ENCODE results near the gene CNTNAP3.
"Not testable (repeated sequence)": the region's sequence is repeated elsewhere in the genome, so short reads cannot be mapped to it uniquely, and the experiment has no call there.

The CNTNAP3 gene

DNA sequence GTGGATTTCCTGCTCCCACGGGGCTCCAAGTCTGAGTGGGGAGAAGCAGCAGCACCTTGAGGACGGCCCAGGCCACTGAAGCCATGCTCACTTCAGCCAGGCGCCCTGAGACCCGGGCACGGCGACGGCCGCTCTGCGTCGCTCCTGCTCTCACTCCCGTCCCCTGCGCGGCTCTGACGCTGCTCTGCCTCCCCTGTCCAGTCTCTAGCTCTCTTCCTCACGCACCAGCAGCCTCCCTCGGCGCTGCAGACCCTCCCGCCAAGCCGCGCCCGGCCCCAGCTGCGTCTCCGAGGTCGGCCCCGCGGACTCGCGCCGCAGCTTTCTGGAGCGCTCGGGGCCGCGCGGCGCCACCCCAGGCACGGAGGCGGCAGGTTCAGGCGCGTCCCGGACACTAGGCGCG lies at the start of gene CNTNAP3:
CNTNAP3 (minus strand) TSS at position 188 of the 400 bp plus-strand sequence; CDS start at position 85, 103 bp downstream.
- DNase-seq: not testable (repeated sequence)

DNA sequence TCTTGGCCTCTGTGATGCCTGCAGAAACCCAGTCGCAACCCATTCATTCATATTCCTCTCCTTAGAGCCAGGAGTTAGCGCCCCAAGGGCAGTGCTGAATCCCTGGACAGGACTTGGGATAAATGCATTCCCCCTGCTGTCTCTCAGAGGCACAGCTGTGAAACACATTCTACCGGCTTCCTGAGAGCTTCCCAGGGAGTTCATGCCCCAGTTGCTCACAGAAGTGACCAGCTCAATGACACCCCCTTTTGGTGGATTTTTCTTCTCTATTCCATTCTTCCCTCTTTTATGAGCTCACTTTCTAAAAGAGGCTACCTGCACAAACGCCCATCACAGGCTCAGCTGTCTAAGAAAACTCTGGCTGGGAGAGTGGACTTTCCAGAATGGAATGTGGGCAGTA lies 8.0 kb downstream of the CNTNAP3 start:
- DNase-seq: not testable (repeated sequence)

DNA sequence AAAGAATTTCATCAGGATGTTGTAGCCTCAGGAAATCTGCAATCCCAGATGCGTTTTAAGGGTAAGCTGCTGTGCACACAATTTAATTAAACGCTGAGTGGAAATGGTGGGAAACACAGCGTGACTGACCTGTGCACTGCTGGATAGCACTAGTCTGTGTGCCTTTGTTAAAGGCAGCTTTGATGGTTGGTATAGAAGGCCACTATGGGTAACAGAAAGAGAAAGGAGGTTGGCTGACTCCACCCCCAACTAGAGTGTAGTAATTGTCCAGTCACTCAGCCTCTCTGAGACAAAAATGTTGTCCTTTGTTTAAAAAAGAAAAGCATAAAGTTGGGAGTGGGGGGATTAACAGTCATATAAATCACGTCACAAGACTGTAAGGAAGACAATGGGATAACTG lies 45.5 kb downstream of the CNTNAP3 start:
- not testable (repeated sequence) for DNase-seq

DNA sequence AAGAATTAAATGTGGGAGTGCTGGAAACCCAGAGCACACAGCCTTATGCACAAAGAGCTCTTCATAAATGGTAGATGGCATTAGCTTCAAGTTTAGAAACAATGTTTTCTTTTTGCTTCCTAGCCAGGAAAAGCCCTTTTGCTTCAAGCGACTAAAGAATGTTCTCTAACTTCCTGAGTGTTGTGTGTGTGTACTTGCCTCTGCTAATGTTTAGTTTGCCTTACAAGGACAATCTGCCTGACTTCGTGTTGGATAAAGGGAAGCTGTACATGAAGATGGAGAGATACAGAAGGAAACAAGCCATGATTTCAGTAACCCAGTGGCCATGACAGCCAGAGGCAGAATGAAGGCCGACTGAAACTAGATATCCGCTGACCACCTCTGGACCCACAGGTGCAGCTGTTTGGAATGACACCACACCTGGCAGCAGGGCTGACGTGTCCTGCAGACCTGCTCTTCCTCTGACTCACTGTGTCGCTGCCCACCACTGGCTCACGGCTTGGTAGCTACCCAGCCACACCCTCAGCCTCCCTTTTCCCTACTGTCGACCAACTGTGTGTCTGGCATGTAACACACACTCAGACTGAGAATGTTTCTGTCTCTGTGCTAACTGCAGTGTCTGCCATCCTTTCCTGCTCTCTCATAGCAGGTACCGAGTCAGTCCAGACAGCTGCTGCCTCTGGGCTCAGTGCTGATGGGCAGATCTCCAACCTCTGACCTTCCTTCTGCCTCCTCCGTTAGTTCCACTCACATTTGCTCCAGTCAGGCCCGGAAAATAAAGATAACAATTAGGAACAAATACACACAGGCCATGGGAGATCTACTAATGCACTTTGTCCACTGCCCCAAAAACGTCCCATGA lies 55.6 kb downstream of the CNTNAP3 start:
- not testable (repeated sequence) for DNase-seq

DNA sequence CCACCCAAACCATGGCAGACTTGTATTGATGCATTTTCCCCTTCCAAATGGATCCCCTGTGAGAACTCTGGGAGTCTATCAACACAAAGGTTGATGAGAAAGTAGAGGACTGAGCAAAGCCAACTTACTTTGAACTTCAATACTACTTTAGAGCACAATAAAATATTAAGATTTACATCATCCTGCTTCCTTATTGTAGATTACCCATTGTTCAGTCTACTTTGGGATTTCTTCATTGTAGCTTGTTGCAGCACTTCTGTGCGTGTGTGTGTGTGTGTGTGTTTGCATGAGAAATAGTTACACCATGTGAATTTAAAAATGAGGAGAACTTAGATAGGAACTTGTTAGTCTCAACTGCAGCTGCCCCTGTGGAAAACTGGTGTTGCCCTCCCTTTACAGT lies 72.0 kb downstream of the CNTNAP3 start:
- not testable (repeated sequence) for DNase-seq

- not testable (repeated sequence) for DNase-seq
These were observed 78.2 kb downstream of the CNTNAP3 start for GRCh38 chr9:39209773-39210172.

GRCh38 chr9:39206643-39207042 lies 81.3 kb downstream of the CNTNAP3 start:
- DNase-seq: not testable (repeated sequence)

- not testable (repeated sequence) for DNase-seq
These were observed 82.1 kb downstream of the CNTNAP3 start for GRCh38 chr9:39205842-39206241.

- DNase-seq: not testable (repeated sequence)
These were observed 87.6 kb downstream of the CNTNAP3 start for GRCh38 chr9:39200412-39200811.

DNA sequence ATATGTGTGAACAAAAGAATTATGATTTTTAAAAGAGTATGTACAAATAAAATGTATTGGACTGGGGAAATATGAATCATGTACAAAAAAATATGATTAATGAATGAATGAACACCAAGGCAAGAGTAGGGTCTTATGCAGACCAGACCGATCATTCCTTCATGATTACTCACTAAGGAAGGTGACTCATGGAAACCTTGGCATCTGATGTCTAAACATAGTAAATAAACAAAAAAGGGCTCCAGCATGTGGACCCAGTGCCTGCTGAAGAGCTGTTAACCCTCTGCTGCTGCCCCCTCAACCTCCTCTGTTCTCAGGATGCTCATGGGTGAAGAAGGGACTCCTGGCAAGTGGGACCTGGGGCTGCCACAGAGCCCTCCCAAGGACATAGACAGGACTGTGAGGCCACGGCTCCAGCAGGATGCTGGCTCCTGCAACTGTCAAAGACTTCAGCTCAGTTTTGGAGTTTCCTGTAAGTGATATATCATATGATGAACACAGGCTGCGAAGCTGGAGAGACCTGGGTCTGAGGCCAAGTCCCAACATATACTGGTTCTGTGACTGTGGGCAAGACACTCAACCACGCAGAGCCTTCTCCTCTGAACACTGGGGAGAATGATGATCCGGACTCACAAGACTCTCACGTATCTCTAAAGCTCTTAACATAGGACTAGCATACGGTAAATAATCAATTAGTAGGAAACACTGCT lies 89.8 kb downstream of the CNTNAP3 start:
- not testable (repeated sequence) for DNase-seq

- DNase-seq: not testable (repeated sequence)
These were observed 116.6 kb downstream of the CNTNAP3 start for GRCh38 chr9:39171370-39171769.

GRCh38 chr9:39157714-39158113 lies 130.3 kb downstream of the CNTNAP3 start:
- not testable (repeated sequence) for DNase-seq

GRCh38 chr9:39132826-39133552 lies 155.0 kb downstream of the CNTNAP3 start:
- DNase-seq: not testable (repeated sequence)

GRCh38 chr9:39121401-39121800 lies 166.6 kb downstream of the CNTNAP3 start:
- not testable (repeated sequence) for DNase-seq

DNA sequence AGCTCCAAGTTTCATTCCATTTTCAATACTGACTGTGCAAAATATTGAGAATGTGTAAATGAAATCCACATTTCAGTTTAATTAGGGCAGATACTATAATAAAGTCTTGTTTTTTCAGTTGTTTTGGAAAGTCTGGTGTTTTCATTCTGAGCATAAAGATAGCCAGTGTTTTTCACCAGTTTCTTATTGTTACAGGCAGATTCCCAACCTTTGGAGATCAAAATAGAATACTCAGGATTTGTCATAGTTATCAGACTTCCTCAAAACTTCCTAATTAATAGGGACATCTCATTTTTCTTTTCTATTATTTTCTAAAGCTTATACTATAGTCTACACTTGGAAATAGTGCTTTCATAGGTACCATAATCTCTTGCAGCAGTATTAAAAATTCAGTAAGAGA lies 176.2 kb downstream of the CNTNAP3 start:
- not testable (repeated sequence) for DNase-seq

DNA sequence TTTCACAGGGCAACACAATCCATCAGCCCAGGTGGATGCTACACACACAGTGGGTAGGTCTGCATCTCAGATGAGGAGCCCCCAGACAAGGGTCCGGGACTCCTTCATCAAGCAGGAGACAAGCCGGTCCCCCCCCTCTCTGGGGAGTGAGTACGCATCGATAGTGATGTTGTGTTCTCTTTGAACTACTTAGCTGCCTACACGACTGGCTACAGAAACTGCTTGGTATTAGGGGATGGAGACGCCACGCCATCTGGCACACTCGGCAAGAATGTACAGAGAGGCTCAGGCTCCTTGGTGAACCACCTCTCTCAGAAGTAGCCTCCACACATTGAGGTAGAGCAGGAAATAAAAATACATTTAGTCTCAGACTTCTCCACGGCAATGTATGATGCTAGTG lies 179.8 kb downstream of the CNTNAP3 start:
- DNase-seq: no peak

GRCh38 chr9:39097208-39097607 lies 190.8 kb downstream of the CNTNAP3 start:
- DNase-seq: not testable (repeated sequence)

DNA sequence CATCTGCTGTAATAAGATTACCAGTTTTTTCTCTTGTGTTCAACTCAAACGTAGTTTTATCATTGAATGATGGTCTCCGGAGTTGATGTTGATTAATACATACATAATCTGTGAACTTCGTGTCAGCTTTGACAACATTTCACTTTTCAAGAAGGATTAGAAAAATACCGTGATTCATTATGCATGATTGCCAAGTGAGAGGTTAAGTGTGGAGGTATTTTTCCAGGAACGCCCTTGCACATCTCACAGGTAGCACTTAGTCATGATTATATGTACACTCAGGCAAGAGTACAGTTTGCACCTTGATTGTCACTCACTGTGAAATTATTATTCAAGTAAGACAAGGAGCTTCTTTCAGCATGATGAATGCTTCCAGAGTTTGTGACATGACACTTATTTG lies 202.7 kb downstream of the CNTNAP3 start:
- not testable (repeated sequence) for DNase-seq

DNA sequence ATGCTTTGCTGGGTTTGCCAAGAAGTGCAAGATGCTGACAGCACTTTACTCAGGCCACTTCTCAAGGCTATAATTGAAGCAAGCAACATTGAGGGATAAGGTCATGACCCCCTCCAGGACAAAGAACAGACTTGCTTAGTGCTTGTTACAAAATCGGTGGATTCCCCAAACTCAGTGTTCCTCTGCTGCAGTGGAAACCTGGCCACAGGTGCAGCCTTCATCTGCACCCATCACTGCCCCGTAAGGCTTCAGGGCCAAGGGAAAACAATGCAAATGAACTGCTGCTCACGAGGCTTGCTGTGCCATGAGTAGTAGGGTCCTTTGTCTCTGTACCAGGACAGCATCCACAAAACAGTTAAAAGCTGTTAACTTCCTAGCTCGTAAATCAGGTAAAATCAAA lies 205.4 kb downstream of the CNTNAP3 start:
- not testable (repeated sequence) for DNase-seq

DNA sequence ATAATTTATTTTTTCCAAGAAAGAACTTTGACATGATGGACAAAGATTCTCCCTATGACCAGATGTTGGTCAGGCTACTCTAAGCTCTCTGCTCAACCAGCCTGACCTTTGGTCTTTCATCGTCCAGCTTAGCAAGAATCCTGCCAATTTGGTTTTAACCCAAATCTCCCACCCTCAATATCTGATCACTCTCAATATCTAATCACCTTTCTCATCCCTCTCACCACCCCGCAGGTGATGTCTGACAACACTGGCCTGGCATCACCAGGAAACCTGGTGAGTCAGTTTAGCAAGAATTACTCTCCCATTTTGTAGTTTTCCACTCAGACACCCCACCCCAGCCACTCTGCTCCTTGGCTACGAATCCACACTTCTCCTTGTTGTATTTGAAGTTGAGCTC lies 207.9 kb downstream of the CNTNAP3 start:
- DNase-seq: not testable (repeated sequence)

- not testable (repeated sequence) for DNase-seq
These were observed 209.2 kb downstream of the CNTNAP3 start for GRCh38 chr9:39078621-39079256.

DNA sequence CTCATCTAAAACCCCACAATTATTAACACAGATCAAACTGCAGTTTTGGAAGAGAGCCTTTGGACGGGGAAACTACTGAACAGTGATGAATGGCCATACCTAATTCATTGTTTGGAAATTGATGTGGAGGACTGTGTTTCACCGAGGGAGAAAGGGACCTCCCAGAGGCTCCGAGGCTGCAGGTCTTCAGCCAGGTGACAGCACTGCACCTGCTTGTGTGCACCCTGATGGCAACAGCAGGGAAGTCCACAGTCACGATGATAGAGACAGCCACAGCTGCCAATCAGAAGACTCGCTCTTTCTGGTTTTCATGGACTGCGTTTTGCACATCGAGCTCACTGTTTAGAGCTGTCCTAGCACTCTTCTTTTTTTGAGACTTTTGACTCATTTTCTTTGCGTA lies 214.4 kb downstream of the CNTNAP3 start:
- DNase-seq: not testable (repeated sequence)

GRCh38 chr9:39067683-39068082 lies 220.3 kb downstream of the CNTNAP3 start:
- DNase-seq: not testable (repeated sequence)

Data from activated CD4-positive, alpha-beta T cell treated with anti-CD3 and anti-CD28 coated beads, Interleukin-2, Interleukin-6, amounts not matched to agents 100 ng/mL and 50 ng/mL, durations not matched to agents 16 hours and 8 hours (primary cell).